Stomach (tissue), 9 donors: ENCODE data around the gene MEGF6. TPM values are rescaled to one million over a fixed set of nuclear protein-coding genes. Genes with fewer than 3 reads are reported as not detected.

Source experiments
- DNase-seq, 2 donors: peaks; one replicate each; pipeline versions ENCODE4 v3.0.0 to v3.0.0-alpha.2; 2013 to 2019
- H3K27ac ChIP-seq, 5 donors: fragments of 200-600 bp in 4 of 5; sonication (generic) in 4 of 5; one replicate each; pipeline ENCODE4 v1.5.1; 2013 to 2019; ENCODE audit warnings: mild to moderate bottlenecking in 1 of 5, moderate library complexity in 1 of 5
- H3K27me3 ChIP-seq, 3 donors: fragments of 200-600 bp; sonication (generic); one replicate each; pipeline ENCODE4 v1.5.1; 2017 to 2019; ENCODE audit warnings: mixed run types in 1 of 3
- H3K36me3 ChIP-seq, 4 donors: fragments of 200-600 bp; sonication (generic); 1 replicate in 3 of 4; 2 replicates in 1 of 4; pipeline ENCODE4 v1.5.1; 2016 to 2019
- H3K4me1 ChIP-seq, 4 donors: fragments of 200-600 bp; sonication (generic); one replicate each; pipeline ENCODE4 v1.5.1; 2016 to 2019
- H3K4me3 ChIP-seq, 4 donors: fragments of 200-600 bp; sonication (generic) in 3 of 4; one replicate each; pipeline ENCODE4 v1.5.1; 2016 to 2019; ENCODE audit warnings: mild to moderate bottlenecking in 1 of 4
- H3K9me3 ChIP-seq, 4 donors: fragments of 200-600 bp; sonication (generic); one replicate each; pipeline ENCODE4 v1.5.1; 2016 to 2019
- EP300 ChIP-seq: sonication (generic); formaldehyde crosslinking; IDR thresholded peaks from one replicate; pipeline ENCODE4 v1.6.1; 2017; ENCODE audit warnings: antibody characterized with exemption
- POLR2A ChIP-seq, 4 donors: fragments of 450-650 bp; IDR thresholded peaks; one replicate each; pipeline ENCODE4 v1.6.1; 2016; ENCODE audit warnings: antibody characterized with exemption in 4 of 4, control low read depth in 2 of 4, mild to moderate bottlenecking in 1 of 4, moderate library complexity in 1 of 4
- POLR2AphosphoS5 ChIP-seq, 3 donors: sonication (generic); formaldehyde crosslinking; IDR thresholded peaks; one replicate each; pipeline ENCODE4 v1.6.1; 2016; ENCODE audit warnings: antibody characterized with exemption in 3 of 3
- WGBS, 5 donors: extraction: QIAGEN DNeasy Blood & Tissue Kit in 3 of 5; methylation state at CpG; one replicate each; pipeline versions ENCODE4 v1.1.5 to v1.1.7; 2013 to 2018; 5-methylcytosine and 5-hydroxymethylcytosine counted together
- intact Hi-C: fragments of 100-400 bp; cut with DNase I; formaldehyde crosslinking; loops from one replicate; pipeline ENCODE4 v1.15.1; 2023; ENCODE audit warnings: low total_unique reads
- polyA plus RNA-seq, 3 donors: library from polyadenylated mRNA; stranded (reverse); fragments of 200-250 nt; gene quantifications; one replicate each; pipeline ENCODE4 v1.2.3, GENCODE V29; 2013
- total RNA-seq, 5 donors: library from RNA; depleted of rRNA; stranded (reverse); fragments of >200 nt; gene quantifications; one replicate each; pipeline versions ENCODE4 v1.1.0 to v1.2.3, GENCODE V29; 2014 to 2016
- TF ChIP-seq, protein P1 (sequence below), 7 experiments: fragments of 450-650 bp in 4 of 7; fragments of 200-600 bp in 3 of 7; sonication (generic) in 3 of 7; IDR thresholded peaks; one replicate each; pipeline ENCODE4 v1.5.1; 2016 to 2019; ENCODE audit warnings: antibody characterized with exemption in 7 of 7, control low read depth in 2 of 7, mild to moderate bottlenecking in 1 of 7
- donor health status: healthy with polysubstance abuse.
- donor health status: Bipolar disorder and iron deficiency.
- donor health status: healthy.

MEGF6 gene
- total and polyA plus RNA-seq, 8 donors, result 2.6 to 57.2 (median 26.7) TPM

DNA sequence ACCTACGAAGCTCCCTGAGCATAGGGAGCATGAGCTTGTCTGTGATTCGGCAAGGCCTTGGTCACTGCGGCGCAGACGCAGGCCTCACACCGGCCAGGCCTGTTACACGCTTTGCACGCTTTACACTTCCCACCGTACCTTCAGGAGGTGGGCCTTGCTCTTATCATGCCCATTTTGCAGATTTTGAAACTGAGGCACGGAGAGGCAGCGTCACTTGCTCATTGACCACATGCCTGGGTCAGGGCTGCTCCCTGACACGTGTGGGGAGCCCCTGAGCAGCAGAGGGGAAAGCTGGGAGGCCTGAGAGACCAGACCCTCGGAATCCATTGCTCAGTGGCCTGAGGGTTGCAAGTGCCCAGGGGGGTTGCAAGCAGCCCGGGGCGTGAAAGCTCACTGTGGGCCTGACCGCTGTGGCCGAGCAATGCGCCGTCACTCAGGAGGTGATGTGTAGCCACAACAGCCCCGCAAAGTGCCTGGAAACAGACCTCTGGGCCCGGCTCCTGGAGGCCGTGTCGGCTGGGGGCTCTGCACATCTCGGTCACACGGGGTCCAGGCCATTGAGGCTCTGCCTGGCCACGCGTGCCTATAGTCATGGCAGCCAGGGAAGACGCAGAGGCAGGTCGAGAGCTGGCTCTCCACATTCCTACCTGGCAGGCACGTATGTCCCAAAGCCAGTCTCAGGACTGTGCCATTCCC lies 149.9 kb downstream of the MEGF6 start:
- no peak overlapping the region for H3K4me3 ChIP-seq
- H3K4me1 ChIP-seq, result peaks cover 43 to 56% (median 50%) of the 10 kb centered on the region in 4 donors
- peaks cover 0 to 6% (median 0%) of the 10 kb centered on the region in 3 donors for H3K27me3 ChIP-seq
- peak overlapping the region; percentile 69 to 93 (median 92) for H3K27ac ChIP-seq
- intact Hi-C loops, result no loop called here
- H3K36me3 ChIP-seq, result peaks cover 0 to 21% (median 7%) of the 10 kb centered on the region in 4 donors
- no peak for TF ChIP-seq POLR2AphosphoS5 (IDR thresholded peaks at IDR 0.05)
- no peak for TF ChIP-seq POLR2A (IDR thresholded peaks at IDR 0.05)
- no peak for TF ChIP-seq EP300
- TF ChIP-seq, protein P1, sequence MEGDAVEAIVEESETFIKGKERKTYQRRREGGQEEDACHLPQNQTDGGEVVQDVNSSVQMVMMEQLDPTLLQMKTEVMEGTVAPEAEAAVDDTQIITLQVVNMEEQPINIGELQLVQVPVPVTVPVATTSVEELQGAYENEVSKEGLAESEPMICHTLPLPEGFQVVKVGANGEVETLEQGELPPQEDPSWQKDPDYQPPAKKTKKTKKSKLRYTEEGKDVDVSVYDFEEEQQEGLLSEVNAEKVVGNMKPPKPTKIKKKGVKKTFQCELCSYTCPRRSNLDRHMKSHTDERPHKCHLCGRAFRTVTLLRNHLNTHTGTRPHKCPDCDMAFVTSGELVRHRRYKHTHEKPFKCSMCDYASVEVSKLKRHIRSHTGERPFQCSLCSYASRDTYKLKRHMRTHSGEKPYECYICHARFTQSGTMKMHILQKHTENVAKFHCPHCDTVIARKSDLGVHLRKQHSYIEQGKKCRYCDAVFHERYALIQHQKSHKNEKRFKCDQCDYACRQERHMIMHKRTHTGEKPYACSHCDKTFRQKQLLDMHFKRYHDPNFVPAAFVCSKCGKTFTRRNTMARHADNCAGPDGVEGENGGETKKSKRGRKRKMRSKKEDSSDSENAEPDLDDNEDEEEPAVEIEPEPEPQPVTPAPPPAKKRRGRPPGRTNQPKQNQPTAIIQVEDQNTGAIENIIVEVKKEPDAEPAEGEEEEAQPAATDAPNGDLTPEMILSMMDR (IDR thresholded peaks at IDR 0.05), result no peak
- no peaks in the 10 kb centered on the region for H3K9me3 ChIP-seq
- WGBS, 5 donors, result 89 to 92% (median 91%) methylated on average over 15 to 30 of the region's 30 CpGs
- DNase-seq, result no peak

DNA sequence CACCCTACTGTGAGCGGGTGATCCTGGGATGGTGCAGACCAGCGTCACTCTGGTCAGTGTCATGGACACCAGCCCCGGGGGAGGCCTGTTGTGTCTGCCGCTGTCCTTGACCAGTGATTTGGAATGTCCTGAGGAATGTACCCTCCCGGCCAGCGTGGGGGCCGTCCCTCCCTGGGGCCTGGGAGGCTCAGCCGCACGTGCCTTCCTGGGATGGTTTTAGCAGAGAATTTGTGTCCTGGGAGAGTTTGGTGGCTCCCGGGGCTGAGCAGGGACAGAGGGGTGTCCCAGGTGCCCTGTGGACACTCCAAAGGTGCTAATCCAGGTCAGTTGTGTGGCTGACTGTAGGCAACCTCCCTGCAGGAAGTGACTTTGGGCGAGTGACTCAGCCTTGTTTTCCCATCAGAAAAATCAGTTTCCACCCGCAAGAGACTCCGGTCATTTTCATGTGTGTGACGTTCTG lies 150.6 kb downstream of the MEGF6 start:
- no peaks in the 10 kb centered on the region for H3K9me3 ChIP-seq
- no peak overlapping the region for H3K4me3 ChIP-seq
- peaks cover 0 to 12% (median 0%) of the 10 kb centered on the region in 3 donors for H3K27me3 ChIP-seq
- TF ChIP-seq POLR2A (IDR thresholded peaks at IDR 0.05) (no peak), POLR2AphosphoS5 (IDR thresholded peaks at IDR 0.05) (no peak), EP300 (no peak)
- TF ChIP-seq, protein P1 (IDR thresholded peaks at IDR 0.05), result no peak
- peaks cover 0 to 21% (median 7%) of the 10 kb centered on the region in 4 donors for H3K36me3 ChIP-seq
- peaks cover 43 to 63% (median 56%) of the 10 kb centered on the region in 4 donors for H3K4me1 ChIP-seq
- 38 to 58% (median 46%) methylated on average over 14 of the region's 14 CpGs for WGBS, 5 donors
- H3K27ac ChIP-seq, result peak overlapping the region; percentile 69 to 93 (median 92)
- intact Hi-C loops, result no loop called here
- DNase-seq, result peak in 1 of 2 donors; percentile 66

DNA sequence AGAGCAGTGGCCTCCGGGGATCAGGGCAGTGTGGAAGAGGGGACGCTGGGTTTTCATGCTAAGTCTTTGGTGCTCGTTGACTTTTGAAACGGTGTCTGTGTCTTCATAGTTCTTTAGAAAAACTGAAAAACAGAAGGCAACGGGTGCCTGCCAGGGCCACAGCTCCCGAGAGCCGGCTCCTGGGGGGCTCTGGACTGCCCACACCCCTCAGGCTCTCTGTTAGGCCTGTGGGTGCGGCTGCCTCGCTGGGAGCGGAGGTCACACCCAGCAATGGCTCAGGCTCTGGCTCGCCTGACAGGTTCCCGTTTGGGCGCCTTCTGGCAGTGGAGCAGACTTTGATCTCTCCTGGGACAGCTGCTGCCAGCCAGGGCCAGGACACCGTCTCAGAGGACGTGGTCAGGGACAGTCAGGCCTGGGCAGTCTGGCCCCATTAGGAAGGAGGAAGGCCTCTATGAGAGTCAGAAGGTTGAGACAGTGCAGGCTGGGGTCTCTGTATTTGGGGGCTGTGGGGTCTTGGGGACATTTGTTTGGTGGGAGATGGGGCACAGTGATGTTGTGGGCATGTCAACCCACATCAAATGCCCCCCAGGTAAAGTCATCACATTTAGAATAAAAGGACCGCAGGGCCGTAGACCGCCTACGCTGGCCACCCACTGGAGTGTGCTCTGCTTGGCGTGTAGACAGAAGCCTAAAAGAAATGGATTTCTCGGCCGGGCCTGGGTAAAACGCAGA lies 151.2 kb downstream of the MEGF6 start:
- Histone ChIP-seq H3K4me3 (no peak overlapping the region), H3K36me3 (peaks cover 0 to 21% (median 7%) of the 10 kb centered on the region in 4 donors), H3K9me3 (no peaks in the 10 kb centered on the region), H3K27ac (peak overlapping the region; percentile 69 to 93 (median 92)), H3K4me1 (peaks cover 45 to 69% (median 62%) of the 10 kb centered on the region in 4 donors), H3K27me3 (peaks cover 0 to 18% (median 0%) of the 10 kb centered on the region in 3 donors)
- peak; percentile 89 to 90 for DNase-seq
- intact Hi-C loops, result no loop called here
- 43 to 68% (median 49%) methylated on average over 21 to 23 of the region's 23 CpGs for WGBS, 5 donors
- no peak for TF ChIP-seq POLR2A (IDR thresholded peaks at IDR 0.05)
- no peak for TF ChIP-seq EP300
- TF ChIP-seq POLR2AphosphoS5 (IDR thresholded peaks at IDR 0.05), result peak in 2 of 3 donors; percentile 56 to 70

DNA sequence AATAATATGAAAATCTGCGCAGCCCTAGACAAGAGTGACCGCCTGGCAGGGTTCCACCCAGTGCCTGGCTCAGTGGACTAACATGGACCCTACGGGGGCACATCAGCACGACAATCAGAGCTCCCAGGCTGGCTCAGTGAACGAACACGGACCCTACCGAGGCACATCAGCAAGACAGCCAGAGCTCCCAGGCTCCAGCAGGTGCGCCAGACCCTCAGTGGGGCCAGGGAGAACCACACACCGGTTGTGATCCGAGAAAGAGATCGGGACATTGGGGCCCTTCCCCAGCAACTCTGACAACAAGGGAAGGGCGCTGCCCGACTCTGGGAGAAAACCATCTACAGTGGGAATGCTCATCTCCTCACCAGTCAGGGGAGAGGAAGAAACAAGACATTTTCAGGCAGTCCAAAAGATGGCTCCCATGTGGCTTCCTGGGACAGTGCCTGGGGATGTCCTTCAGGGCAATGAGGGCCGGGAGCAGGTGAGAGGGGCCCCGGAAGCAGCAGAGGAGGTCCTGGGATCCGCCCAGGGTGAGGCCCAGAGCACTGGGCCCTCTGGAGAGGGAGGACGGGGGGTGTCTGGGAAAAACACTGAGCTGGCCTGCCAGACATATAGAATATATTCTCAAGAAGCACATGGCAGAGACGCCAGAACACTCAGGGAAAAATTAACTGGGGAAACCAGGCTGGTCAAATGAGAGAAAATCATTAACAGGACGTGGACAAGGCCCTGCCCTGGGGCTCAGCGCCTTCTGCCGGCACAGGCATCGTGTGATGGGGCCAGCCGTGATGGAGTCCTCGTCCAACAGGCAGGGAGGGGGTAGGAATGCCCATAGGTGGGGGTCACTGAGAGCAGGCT lies 152.0 kb downstream of the MEGF6 start:
- no peak overlapping the region for H3K4me3 ChIP-seq
- DNase-seq, result no peak
- peak overlapping the region; percentile 69 to 93 (median 92) for H3K27ac ChIP-seq
- WGBS, 5 donors, result 64 to 79% (median 71%) methylated on average over 24 of the region's 24 CpGs
- intact Hi-C loops, result no loop called here
- peaks cover 0 to 13% (median 3%) of the 10 kb centered on the region in 4 donors for H3K36me3 ChIP-seq
- peaks cover 0 to 26% (median 7%) of the 10 kb centered on the region in 3 donors for H3K27me3 ChIP-seq
- H3K4me1 ChIP-seq, result peaks cover 52 to 76% (median 69%) of the 10 kb centered on the region in 4 donors
- TF ChIP-seq, protein P1 (IDR thresholded peaks at IDR 0.05), result no peak
- TF ChIP-seq POLR2AphosphoS5 (IDR thresholded peaks at IDR 0.05) (no peak), EP300 (no peak), POLR2A (IDR thresholded peaks at IDR 0.05) (no peak)
- H3K9me3 ChIP-seq, result no peaks in the 10 kb centered on the region
